T-cell (primary cell): Measurements from ENCODE around the gene PSAP. TPM values are rescaled to one million over a fixed set of nuclear protein-coding genes. Genes with fewer than 3 reads are reported as not detected.
"Not testable (repeated sequence)": the region's sequence is repeated elsewhere in the genome, so short reads cannot be mapped to it uniquely, and the experiment has no call there.

Source experiments
- ATAC-seq, 4 experiments: fragments of 200-7000 bp in 3 of 4; fragments of 150-1000 bp in 1 of 4; cut with Tn5 transposase; replicated peaks in 1 of 4; 1 replicate in 3 of 4; 2 replicates in 1 of 4; pipeline ENCODE4 v1.10.0; 2021; ENCODE audit warnings: moderate library complexity in 3 of 4, mild to moderate bottlenecking in 2 of 4, moderate number of reproducible peaks in 1 of 4
- CTCF ChIA-PET, 2 donors: fragments of 300-600 bp; sonication (Branson Sonifier 250); formaldehyde crosslinking; loops; one replicate each; lab custom pipeline; 2022; ENCODE audit warnings: antibody characterized with exemption in 2 of 2; lab: Charles Lee
- POLR2A ChIA-PET, 2 donors: fragments of 300-600 bp; sonication (Branson Sonifier 250); formaldehyde crosslinking; loops; one replicate each; lab custom pipeline; 2022; ENCODE audit warnings: antibody characterized with exemption in 2 of 2; lab: Charles Lee
- DNase-seq, 35 experiments: peaks; one replicate each; pipeline versions ENCODE4 v3.0.0 to v3.0.0-alpha.2; 2013 to 2023
- H3K27ac ChIP-seq: one replicate; pipeline ENCODE4 v1.5.1; 2013; ENCODE audit warnings: low read length
- H3K27me3 ChIP-seq, 2 experiments: replicated peaks in 1 of 2; 1 replicate in 1 of 2; 2 replicates in 1 of 2; pipeline versions ENCODE4 v1.6.1 to v1.7.0; 2013; ENCODE audit warnings: low read length in 1 of 2, mixed read lengths in 1 of 2; ENCODE audit not compliant: control insufficient read depth in 2 of 2, insufficient read depth in 2 of 2; ENCODE audit errors: extremely low read depth in 1 of 2
- H3K36me3 ChIP-seq, 2 donors: 1 replicate in 1 of 2; 2 replicates in 1 of 2; pipeline versions ENCODE4 v1.6.1 to v1.7.0; 2013; ENCODE audit warnings: low read length in 1 of 2; ENCODE audit not compliant: control insufficient read depth in 2 of 2, insufficient read depth in 1 of 2; ENCODE audit errors: extremely low read depth in 1 of 2
- H3K4me1 ChIP-seq, 2 experiments: 1 replicate in 1 of 2; 2 replicates in 1 of 2; pipeline versions ENCODE4 v1.6.1 to v1.7.0; 2013; ENCODE audit warnings: low read length in 2 of 2, mixed read lengths in 1 of 2; ENCODE audit not compliant: insufficient read depth in 2 of 2, control insufficient read depth in 1 of 2; ENCODE audit errors: extremely low read depth in 1 of 2
- H3K4me3 ChIP-seq, 2 donors: 1 replicate in 1 of 2; 2 replicates in 1 of 2; pipeline versions ENCODE4 v1.5.1 to v1.7.0; 2013; ENCODE audit warnings: mild to moderate bottlenecking in 2 of 2, low read length in 1 of 2, moderate library complexity in 1 of 2; ENCODE audit not compliant: control insufficient read depth in 1 of 2; ENCODE audit errors: extremely low read depth in 1 of 2
- H3K9me3 ChIP-seq: 2 replicates; pipeline ENCODE4 v1.7.0; 2013
- H3K27ac Mint-ChIP-seq, 2 donors: one replicate each; pipeline ENCODE4 v1.8.0; 2020 to 2021; ENCODE audit warnings: mild to moderate bottlenecking in 2 of 2, mixed read lengths in 2 of 2
- H3K27me3 Mint-ChIP-seq, 2 donors: one replicate each; pipeline ENCODE4 v1.8.0; 2021 to 2022; ENCODE audit warnings: mixed read lengths in 2 of 2
- H3K36me3 Mint-ChIP-seq: one replicate; pipeline ENCODE4 v1.8.0; 2021; ENCODE audit warnings: mixed read lengths
- H3K4me1 Mint-ChIP-seq, 3 donors: one replicate each; pipeline ENCODE4 v1.8.0; 2020 to 2022; ENCODE audit warnings: mixed read lengths in 3 of 3, mild to moderate bottlenecking in 1 of 3
- H3K4me3 Mint-ChIP-seq, 3 donors: one replicate each; pipeline ENCODE4 v1.8.0; 2020 to 2022; ENCODE audit warnings: mild to moderate bottlenecking in 3 of 3, mixed read lengths in 3 of 3, moderate library complexity in 3 of 3
- H3K9me3 Mint-ChIP-seq, 3 donors: one replicate each; pipeline ENCODE4 v1.8.0; 2020 to 2022; ENCODE audit warnings: mixed read lengths in 3 of 3
- WGBS: methylation state at CpG from one replicate; pipeline ENCODE4 v1.1.5; 2013; ENCODE audit warnings: missing lambda C conversion rate; ENCODE audit not compliant: insufficient coverage; 5-methylcytosine and 5-hydroxymethylcytosine counted together
- total RNA-seq, 35 experiments: library from RNA in 6 of 35; stranded (reverse) in 6 of 35; fragments of 120-200 nt in 1 of 35; gene quantifications; one replicate each; pipeline versions ENCODE4 v1.2.1 to v1.2.4 and lab custom pipeline; 2013 to 2026

PSAP gene
- total RNA-seq (100 to 1,000 TPM; 155 to 208 (median 190) TPM), total RNA-seq (lab: John Stamatoyannopoulos, UW) (152 to 1,211 (median 256) reads per million in 29 experiments)
- total RNA-seq (2013) = 165 TPM

GRCh38 chr10:71850743-71851464, at the start of gene PSAP:
PSAP (minus strand) TSS chr10:71851251; CDS start chr10:71851221, 30 bp downstream.
- Mint-ChIP-seq H3K36me3 (no peaks in the 10 kb centered on the region), H3K27me3 (no peaks in the 10 kb centered on the region), H3K4me3 (peak within 1 kb of the TSS; percentile 85 to 95 (median 93)), H3K9me3 (no peaks in the 10 kb centered on the region), H3K27ac (peak within 1 kb of the TSS; percentile 89 to 90), H3K4me1 (peaks cover 46 to 53% (median 48%) of the 10 kb centered on the region in 3 donors)
- peak; percentile 96 to 98 (median 97) for ATAC-seq
- H3K36me3 ChIP-seq = no peaks in the 10 kb centered on the region
- DNase-seq = peak; percentile 96 to 99 (median 98)
- ChIA-PET POLR2A (interaction anchor here (0.5 to 0.7 kb wide), 4 partner anchors 135 to 1993 kb away, joined by 3 to 4 read pairs (median 4); no protein-coding TSS in a partner anchor), CTCF (interaction anchor here (0.6 to 1.5 kb wide), 9 partner anchors 9 to 491 kb away, joined by 3 to 10 read pairs (median 4); no protein-coding TSS in a partner anchor)
- H3K9me3 ChIP-seq = no peaks in the 10 kb centered on the region
- peaks cover 0 to 35% of the 10 kb centered on the region in 2 experiments for H3K4me1 ChIP-seq
- under 1% methylated on average over 48 of the region's 49 CpGs for WGBS
- H3K27ac ChIP-seq = peak within 1 kb of the TSS; percentile 59
- no peaks in the 10 kb centered on the region for H3K27me3 ChIP-seq
- H3K4me3 ChIP-seq = peak within 1 kb of the TSS; percentile 98 to 100

- H3K9me3 ChIP-seq = no peaks in the 10 kb centered on the region
- Mint-ChIP-seq H3K4me1 (peaks cover 0 to 10% (median 9%) of the 10 kb centered on the region in 3 donors), H3K27ac (no peak overlapping the region), H3K9me3 (peaks cover 0 to 2% (median 0%) of the 10 kb centered on the region in 3 donors), H3K27me3 (no peaks in the 10 kb centered on the region), H3K36me3 (no peaks in the 10 kb centered on the region), H3K4me3 (no peak overlapping the region)
- H3K4me1 ChIP-seq = peaks cover 3 to 4% of the 10 kb centered on the region in 2 experiments
- no peak overlapping the region for H3K4me3 ChIP-seq
- no peak overlapping the region for H3K27ac ChIP-seq
- peaks cover 0 to 3% of the 10 kb centered on the region in 2 experiments for H3K27me3 ChIP-seq
- ChIA-PET POLR2A (interaction anchor here in 1 of 2 donors (0.7 kb wide), 1 partner anchor 441 kb away, joined by 13 read pairs; no protein-coding TSS in a partner anchor), CTCF (interaction anchor here (0.6 to 0.7 kb wide), 2 partner anchors 213 to 442 kb away, joined by 3 read pairs; no protein-coding TSS in a partner anchor)
- no peak for DNase-seq
- 92% methylated on average over 9 of the region's 14 CpGs for WGBS
- no peak for ATAC-seq
- no peaks in the 10 kb centered on the region for H3K36me3 ChIP-seq
Observed at GRCh38 chr10:71900441-71901180, 49.6 kb upstream of the PSAP start.

DNA sequence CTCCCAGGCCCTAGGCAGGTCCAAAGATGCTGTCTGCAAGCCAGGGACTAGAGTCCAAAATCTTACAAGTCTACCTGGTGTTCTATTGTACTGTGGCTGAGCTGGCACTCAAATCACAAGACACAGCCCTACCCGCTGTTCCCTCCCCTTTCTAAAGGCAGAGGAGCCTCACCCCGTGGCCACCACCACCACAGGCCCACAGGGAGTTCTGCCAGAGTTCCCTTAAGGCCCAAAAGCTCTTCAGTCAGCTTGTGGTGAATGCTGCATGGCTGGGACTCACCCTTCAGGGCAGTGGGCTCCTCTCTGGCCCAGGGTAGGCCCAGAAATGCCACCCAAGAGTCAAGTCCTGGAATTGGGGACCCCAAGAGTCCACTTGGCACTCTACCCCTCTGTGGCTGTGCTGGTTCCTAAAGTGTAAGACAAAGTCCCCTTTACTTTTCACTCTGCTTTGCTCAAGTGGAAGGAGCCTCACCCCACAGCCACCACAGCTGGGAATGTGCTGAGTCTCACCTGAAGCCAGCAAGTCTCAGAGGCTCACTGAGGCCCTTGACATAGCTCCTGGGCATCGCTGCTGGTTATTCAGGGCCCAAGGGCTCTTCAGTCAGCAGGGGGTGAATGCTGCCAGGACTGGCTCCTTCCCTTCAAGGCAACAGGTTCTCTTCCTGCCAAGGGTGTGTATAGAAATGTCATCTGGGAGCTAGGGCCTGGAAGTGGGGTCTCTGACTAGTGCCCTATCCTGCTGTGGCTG, 48.8 kb upstream of the PSAP start:
- no peaks in the 10 kb centered on the region for H3K36me3 ChIP-seq
- 76% methylated on average over 2 of the region's 3 CpGs for WGBS
- ChIA-PET CTCF (interaction anchor here (0.6 to 0.7 kb wide), 3 partner anchors 212 to 443 kb away, joined by 3 to 6 read pairs (median 3); no protein-coding TSS in a partner anchor), POLR2A (no interaction called here)
- no peaks in the 10 kb centered on the region for H3K27me3 ChIP-seq
- Mint-ChIP-seq H3K36me3 (no peaks in the 10 kb centered on the region), H3K27me3 (no peaks in the 10 kb centered on the region), H3K4me1 (peaks cover 0 to 10% (median 9%) of the 10 kb centered on the region in 3 donors), H3K27ac (no peak overlapping the region), H3K9me3 (peaks cover 0 to 2% (median 0%) of the 10 kb centered on the region in 3 donors), H3K4me3 (no peak overlapping the region)
- peaks cover 3 to 4% of the 10 kb centered on the region in 2 experiments for H3K4me1 ChIP-seq
- ATAC-seq (no peak), DNase-seq (no peak)
- no peak overlapping the region for H3K4me3 ChIP-seq
- no peaks in the 10 kb centered on the region for H3K9me3 ChIP-seq
- H3K27ac ChIP-seq = no peak overlapping the region

GRCh38 chr10:71898346-71898745, 47.3 kb upstream of the PSAP start:
- peaks cover 0 to 10% (median 9%) of the 10 kb centered on the region in 3 donors for H3K4me1 Mint-ChIP-seq
- not testable (repeated sequence) for H3K27me3 ChIP-seq, H3K4me1 ChIP-seq, DNase-seq, H3K27ac Mint-ChIP-seq, H3K36me3 ChIP-seq, H3K36me3 Mint-ChIP-seq, H3K4me3 ChIP-seq, H3K27ac ChIP-seq, ATAC-seq, H3K27me3 Mint-ChIP-seq, H3K4me3 Mint-ChIP-seq, H3K9me3 ChIP-seq, H3K9me3 Mint-ChIP-seq
- 86% methylated on average over 4 of the region's 5 CpGs for WGBS
- CTCF ChIA-PET = interaction anchor here in 1 of 2 donors (0.6 to 1.2 kb wide), 5 partner anchors 47 to 1288 kb away, joined by 3 to 17 read pairs (median 3); partner anchors contain the start of gene PSAP
- POLR2A ChIA-PET = interaction anchor here (0.7 kb wide), 2 partner anchors 41 to 657 kb away, joined by 4 to 6 read pairs; no protein-coding TSS in a partner anchor

DNA sequence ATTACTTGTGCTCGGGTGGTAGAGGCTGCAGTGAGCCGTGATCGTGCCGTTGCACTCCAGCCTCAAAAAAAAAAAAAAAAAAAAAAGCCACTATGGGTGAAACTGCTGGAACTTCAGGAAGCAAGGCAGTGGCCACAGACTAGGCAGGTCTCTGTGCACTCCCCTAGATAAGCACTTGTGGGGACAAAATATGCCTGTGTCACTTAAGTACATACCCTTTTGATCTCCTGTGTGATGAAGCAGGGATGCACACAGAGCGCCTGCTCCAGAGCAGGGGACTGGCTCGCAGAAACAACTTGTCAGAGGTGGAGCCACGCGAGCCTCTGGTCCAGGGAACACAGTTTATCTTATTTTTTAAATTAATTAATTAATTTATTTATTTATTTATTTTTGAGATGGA, 42.9 kb upstream of the PSAP start:
- CTCF ChIA-PET = interaction anchor here in 1 of 2 donors (0.6 kb wide), 1 partner anchor 43 kb away, joined by 4 read pairs; no protein-coding TSS in a partner anchor
- Mint-ChIP-seq H3K4me1 (peaks cover 5 to 16% (median 16%) of the 10 kb centered on the region in 3 donors), H3K36me3 (no peaks in the 10 kb centered on the region), H3K27me3 (peaks cover 0 to 9% of the 10 kb centered on the region in 2 donors), H3K9me3 (peaks cover 0 to 2% (median 0%) of the 10 kb centered on the region in 3 donors), H3K4me3 (no peak overlapping the region), H3K27ac (no peak overlapping the region)
- Histone ChIP-seq H3K36me3 (no peaks in the 10 kb centered on the region), H3K4me1 (peaks cover 6 to 11% of the 10 kb centered on the region in 2 experiments), H3K9me3 (no peaks in the 10 kb centered on the region), H3K27ac (no peak overlapping the region), H3K27me3 (peaks cover 0 to 28% of the 10 kb centered on the region in 2 experiments), H3K4me3 (no peak overlapping the region)
- ATAC-seq (no peak), DNase-seq (no peak)
- POLR2A ChIA-PET = interaction anchor here in 1 of 2 donors (0.7 kb wide), 1 partner anchor 11 kb away, joined by 11 read pairs; no protein-coding TSS in a partner anchor
- WGBS = no CpG with 5 or more reads among the region's 8 CpGs
